CD4-positive, alpha-beta T cell (primary cell): Measurements from ENCODE around the gene SIM2. TPM values are rescaled to one million over a fixed set of nuclear protein-coding genes. Genes with fewer than 3 reads are reported as not detected.

Experiments used
- ATAC-seq: fragments of 200-7000 bp; cut with Tn5 transposase; one replicate; pipeline ENCODE4 v1.10.0; 2022; ENCODE audit warnings: mild to moderate bottlenecking; ENCODE audit not compliant: poor library complexity
- CTCF ChIA-PET: fragments of 350-600 bp; sonication (Branson Sonifier 250); formaldehyde crosslinking; loops from one replicate; lab custom pipeline; 2021; ENCODE audit warnings: antibody characterized with exemption, inconsistent platforms; lab: Charles Lee
- POLR2A ChIA-PET: fragments of 350-600 bp; sonication (Branson Sonifier 250); formaldehyde crosslinking; loops from one replicate; lab custom pipeline; 2021; ENCODE audit warnings: antibody characterized with exemption, inconsistent platforms; lab: Charles Lee
- DNase-seq, 14 experiments: peaks; one replicate each; pipeline ENCODE4 v3.0.0-alpha.2; 2013 to 2020; ENCODE audit warnings: mixed read lengths in 2 of 14
- H3K27ac ChIP-seq, 2 donors: one replicate each; pipeline versions ENCODE4 v1.5.1 to v1.7.0; 2013; ENCODE audit warnings: low read length in 2 of 2, low read depth in 1 of 2, mild to moderate bottlenecking in 1 of 2
- H3K27me3 ChIP-seq, 2 experiments: 1 replicate in 1 of 2; 2 replicates in 1 of 2; pipeline versions ENCODE4 v1.6.1 to v1.7.0; 2013; ENCODE audit warnings: low read length in 2 of 2, control low read depth in 1 of 2, mild to moderate bottlenecking in 1 of 2, moderate library complexity in 1 of 2; ENCODE audit not compliant: insufficient read depth in 2 of 2, control insufficient read depth in 1 of 2
- H3K36me3 ChIP-seq: one replicate; pipeline ENCODE4 v1.6.1; 2013; ENCODE audit warnings: low read length, control low read depth; ENCODE audit not compliant: insufficient read depth
- H3K4me1 ChIP-seq: one replicate; pipeline ENCODE4 v1.6.1; 2013; ENCODE audit warnings: low read length, control low read depth; ENCODE audit not compliant: insufficient read depth
- H3K4me3 ChIP-seq: one replicate; pipeline ENCODE4 v1.5.1; 2013; ENCODE audit warnings: mild to moderate bottlenecking, low read length, moderate library complexity
- H3K9me3 ChIP-seq, 2 experiments: 1 replicate in 1 of 2; 2 replicates in 1 of 2; pipeline versions ENCODE4 v1.6.1 to v1.7.0; 2013; ENCODE audit warnings: low read length in 2 of 2, mild to moderate bottlenecking in 2 of 2, control low read depth in 1 of 2, moderate library complexity in 1 of 2; ENCODE audit not compliant: control insufficient read depth in 1 of 2, insufficient read depth in 1 of 2
- H3K27ac Mint-ChIP-seq: one replicate; pipeline ENCODE4 v1.8.0; 2020; ENCODE audit warnings: mixed read lengths
- H3K27me3 Mint-ChIP-seq: one replicate; pipeline ENCODE4 v1.8.0; 2021; ENCODE audit warnings: mixed read lengths
- H3K36me3 Mint-ChIP-seq: one replicate; pipeline ENCODE4 v1.8.0; 2021; ENCODE audit warnings: low read depth, mixed read lengths
- H3K4me1 Mint-ChIP-seq: one replicate; pipeline ENCODE4 v1.8.0; 2021; ENCODE audit warnings: low read depth, mixed read lengths
- H3K4me3 Mint-ChIP-seq: one replicate; pipeline ENCODE4 v1.8.0; 2020; ENCODE audit warnings: mild to moderate bottlenecking, mixed read lengths
- H3K9me3 Mint-ChIP-seq: one replicate; pipeline ENCODE4 v1.8.0; 2020; ENCODE audit warnings: mixed read lengths
- CTCF ChIP-seq: fragments of 200-600 bp; IDR thresholded peaks from one replicate; pipeline ENCODE4 v1.8.0; 2022; ENCODE audit warnings: antibody characterized with exemption, mild to moderate bottlenecking
- intact Hi-C, 2 experiments: fragments of 100-400 bp; cut with DNase I in 1 of 2; cut with micrococcal nuclease in 1 of 2; formaldehyde crosslinking; loops; one replicate each; pipeline versions ENCODE4 v1.15.1 to v1.9.0; 2023 to 2025; cut with DNase I, micrococcal nuclease
- total RNA-seq, 174 experiments: library from RNA in 2 of 174; stranded (reverse) in 2 of 174; gene quantifications; one replicate each; pipeline ENCODE4 v1.2.3 and lab custom pipeline; 2021 to 2026

SIM2 gene
- total RNA-seq, 2 experiments from 2014 or later = not detected

DNA sequence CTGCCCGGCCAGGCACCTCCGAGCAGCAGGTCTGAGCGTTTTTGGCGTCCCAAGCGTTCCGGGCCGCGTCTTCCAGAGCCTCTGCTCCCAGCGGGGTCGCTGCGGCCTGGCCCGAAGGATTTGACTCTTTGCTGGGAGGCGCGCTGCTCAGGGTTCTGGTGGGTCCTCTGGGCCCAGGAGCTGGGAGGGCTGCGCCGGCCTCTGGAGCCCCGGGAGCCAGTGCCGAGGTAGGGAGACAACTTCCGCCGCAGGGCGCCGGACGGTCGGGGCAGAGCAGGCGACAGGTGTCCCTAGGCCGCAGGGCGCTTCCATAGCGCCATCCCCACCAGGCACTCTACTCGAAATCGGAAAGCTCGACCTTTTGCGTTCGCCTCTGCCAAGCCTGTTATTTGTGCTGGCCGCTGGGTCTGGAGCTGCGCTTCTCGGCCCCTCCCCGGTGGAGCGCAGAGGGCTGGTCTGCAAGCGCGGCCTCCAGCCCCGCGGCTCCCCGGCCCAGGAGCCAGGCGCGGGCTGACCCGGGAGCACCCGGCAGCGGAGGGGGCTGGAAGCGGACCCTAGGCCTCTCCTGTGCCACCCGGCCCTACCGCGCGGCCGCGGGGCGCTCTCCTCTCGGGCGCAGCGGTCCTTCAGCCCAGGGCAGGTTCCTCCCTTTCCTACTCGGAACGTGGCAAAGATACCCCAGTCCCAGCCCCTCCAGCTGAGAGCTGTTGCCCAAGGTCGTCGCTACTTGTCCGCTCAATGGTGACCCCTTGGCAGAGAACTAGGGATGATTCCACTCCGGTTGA lies 2.2 kb downstream of the SIM2 start:
- Histone ChIP-seq H3K27ac (no peak overlapping the region), H3K4me1 (peaks cover 46% of the 10 kb centered on the region), H3K4me3 (peak overlapping the region; percentile 2), H3K9me3 (peaks cover 0 to 51% of the 10 kb centered on the region in 2 experiments), H3K27me3 (peaks cover 80 to 92% of the 10 kb centered on the region in 2 experiments), H3K36me3 (no peaks in the 10 kb centered on the region)
- intact Hi-C loops = no loop called here
- Mint-ChIP-seq H3K36me3 (no peaks in the 10 kb centered on the region), H3K9me3 (no peaks in the 10 kb centered on the region), H3K27me3 (peaks cover 71% of the 10 kb centered on the region), H3K27ac (no peak overlapping the region), H3K4me1 (peaks cover 36% of the 10 kb centered on the region), H3K4me3 (peak overlapping the region; percentile 38)
- POLR2A ChIA-PET = no interaction called here
- no peak for TF ChIP-seq CTCF
- ATAC-seq (no peak), DNase-seq (no peak)
- CTCF ChIA-PET = no interaction called here

- no peak overlapping the region for H3K27ac Mint-ChIP-seq
Measured at GRCh38 chr21:36701756-36702621, 3.1 kb downstream of the SIM2 start.

DNA sequence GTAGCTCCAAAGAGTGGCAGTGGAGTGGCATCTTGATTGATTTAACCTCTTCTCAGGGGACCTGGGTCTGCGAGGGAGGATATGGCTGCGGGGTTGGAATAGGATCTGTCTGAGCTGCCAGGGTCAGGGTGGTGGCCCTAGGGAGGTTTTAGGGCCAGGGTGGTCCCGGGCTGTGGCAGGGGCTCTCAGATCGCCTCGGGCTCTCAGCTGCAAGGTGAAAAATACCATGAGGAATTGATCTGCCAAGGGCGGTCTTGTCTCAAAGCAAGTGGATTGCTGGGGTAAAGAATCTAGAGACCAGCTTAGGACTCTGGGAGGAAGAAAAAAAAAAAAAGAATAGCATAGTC lies 3.7 kb downstream of the SIM2 start:
- H3K27me3 Mint-ChIP-seq = peaks cover 71% of the 10 kb centered on the region
- POLR2A ChIA-PET = no interaction called here
- Histone ChIP-seq H3K27ac (no peak overlapping the region), H3K4me1 (peaks cover 58% of the 10 kb centered on the region), H3K9me3 (peaks cover 0 to 39% of the 10 kb centered on the region in 2 experiments), H3K27me3 (peaks cover 80 to 92% of the 10 kb centered on the region in 2 experiments), H3K4me3 (no peak overlapping the region), H3K36me3 (no peaks in the 10 kb centered on the region)
- ATAC-seq (no peak), DNase-seq (no peak)
- CTCF ChIA-PET = no interaction called here
- no peak overlapping the region for H3K4me3 Mint-ChIP-seq
- TF ChIP-seq CTCF = no peak
- intact Hi-C loops = no loop called here
- H3K9me3 Mint-ChIP-seq = no peaks in the 10 kb centered on the region
- H3K27ac Mint-ChIP-seq = no peak overlapping the region
- no peaks in the 10 kb centered on the region for H3K36me3 Mint-ChIP-seq
- peaks cover 49% of the 10 kb centered on the region for H3K4me1 Mint-ChIP-seq

More at GRCh38 chr21:36701756-36702621, 3.1 kb downstream of the SIM2 start:
- Mint-ChIP-seq H3K36me3 (no peaks in the 10 kb centered on the region), H3K4me1 (peaks cover 45% of the 10 kb centered on the region), H3K4me3 (peak overlapping the region; percentile 20), H3K27me3 (peaks cover 71% of the 10 kb centered on the region), H3K9me3 (no peaks in the 10 kb centered on the region)
- H3K4me3 ChIP-seq = no peak overlapping the region
- intact Hi-C loops = no loop called here
- H3K27me3 ChIP-seq = peaks cover 80 to 92% of the 10 kb centered on the region in 2 experiments
- ATAC-seq (no peak), DNase-seq (no peak)
- no peaks in the 10 kb centered on the region for H3K36me3 ChIP-seq
- H3K4me1 ChIP-seq = peaks cover 54% of the 10 kb centered on the region
- CTCF ChIA-PET = no interaction called here
- H3K9me3 ChIP-seq = peaks cover 0 to 45% of the 10 kb centered on the region in 2 experiments
- POLR2A ChIA-PET = no interaction called here
- TF ChIP-seq CTCF = no peak
- H3K27ac ChIP-seq = no peak overlapping the region
